IPS-20b (cell line): ENCODE measurements around the gene CKAP2L.
A peak's percentile ranks its signal among the peaks of the same experiment; 100 is the strongest.

Experiments
- H3K27ac ChIP-seq: one replicate; pipeline ENCODE4 v1.5.1; 2013; ENCODE audit warnings: low read length
- H3K27me3 ChIP-seq: 2 replicates; pipeline ENCODE4 v1.6.1; 2013; ENCODE audit warnings: mild to moderate bottlenecking, low read length, inconsistent platforms; ENCODE audit not compliant: insufficient read depth
- H3K36me3 ChIP-seq: 2 replicates; pipeline ENCODE4 v1.6.1; 2013; ENCODE audit warnings: low read depth, mild to moderate bottlenecking, inconsistent platforms, low read length, moderate library complexity; ENCODE audit not compliant: insufficient read depth
- H3K4me1 ChIP-seq: 2 replicates; pipeline ENCODE4 v1.6.1; 2013; ENCODE audit warnings: mild to moderate bottlenecking, control low read depth, inconsistent platforms, low read length, moderate library complexity; ENCODE audit not compliant: insufficient read depth
- H3K4me3 ChIP-seq: 2 replicates; pipeline ENCODE4 v1.5.1; 2013; ENCODE audit warnings: mild to moderate bottlenecking, low read length, inconsistent platforms
- H3K9ac ChIP-seq: 2 replicates; pipeline ENCODE4 v1.6.1; 2013; ENCODE audit warnings: low read depth, mild to moderate bottlenecking, inconsistent platforms, low read length, moderate library complexity
- H3K9me3 ChIP-seq: 2 replicates; pipeline ENCODE4 v1.6.1; 2013; ENCODE audit warnings: mild to moderate bottlenecking, low read depth, low read length, inconsistent platforms; ENCODE audit not compliant: insufficient read depth

Gene CKAP2L

GRCh38 chr2:112789186-112789585, 24.8 kb upstream of the CKAP2L start:
- H3K9me3 ChIP-seq: no peaks in the 10 kb centered on the region
- H3K4me3 ChIP-seq: no peak overlapping the region
- no peak overlapping the region for H3K9ac ChIP-seq
- H3K27me3 ChIP-seq: no peaks in the 10 kb centered on the region
- peaks cover 13% of the 10 kb centered on the region; the same call in 1 of the 2 replicates for H3K4me1 ChIP-seq
- H3K36me3 ChIP-seq: no peaks in the 10 kb centered on the region
- no peak overlapping the region for H3K27ac ChIP-seq

GRCh38 chr2:112788653-112789052, 24.2 kb upstream of the CKAP2L start:
- Histone ChIP-seq H3K9ac (no peak overlapping the region), H3K4me1 (peaks cover 17% of the 10 kb centered on the region; the same call in 1 of the 2 replicates), H3K4me3 (no peak overlapping the region), H3K36me3 (no peaks in the 10 kb centered on the region), H3K27ac (no peak overlapping the region), H3K9me3 (no peaks in the 10 kb centered on the region), H3K27me3 (no peaks in the 10 kb centered on the region)

- Histone ChIP-seq H3K4me3 (no peak overlapping the region), H3K27me3 (no peaks in the 10 kb centered on the region), H3K9me3 (no peaks in the 10 kb centered on the region), H3K9ac (no peak overlapping the region), H3K27ac (no peak overlapping the region), H3K36me3 (no peaks in the 10 kb centered on the region), H3K4me1 (peaks cover 17% of the 10 kb centered on the region; the same call in 1 of the 2 replicates)
Observed at GRCh38 chr2:112787729-112788393, 23.5 kb upstream of the CKAP2L start.

- Histone ChIP-seq H3K9me3 (no peaks in the 10 kb centered on the region), H3K27ac (no peak overlapping the region), H3K9ac (no peak overlapping the region), H3K36me3 (no peaks in the 10 kb centered on the region), H3K4me1 (peaks cover 17% of the 10 kb centered on the region; the same call in 1 of the 2 replicates), H3K27me3 (no peaks in the 10 kb centered on the region), H3K4me3 (no peak overlapping the region)
Observed at GRCh38 chr2:112787294-112787693, 22.9 kb upstream of the CKAP2L start.

- no peak within 1 kb of the TSS for H3K27ac ChIP-seq
- H3K27me3 ChIP-seq: no peaks in the 10 kb centered on the region
- peak within 1 kb of the TSS; percentile 47; the same call in 1 of the 2 replicates for H3K4me3 ChIP-seq
- H3K4me1 ChIP-seq: peaks cover 13% of the 10 kb centered on the region; the same call in 1 of the 2 replicates
- H3K9me3 ChIP-seq: no peaks in the 10 kb centered on the region
- H3K36me3 ChIP-seq: no peaks in the 10 kb centered on the region; the same call in 1 of the 2 replicates
- no peak within 1 kb of the TSS for H3K9ac ChIP-seq
Observed at GRCh38 chr2:112784199-112785189, 20.1 kb upstream of the CKAP2L start, which contains the start of gene IL1A. Gene IL1A, minus strand, starts transcription at chr2:112784493. Its CDS starts 723 bp downstream, at chr2:112783770.

- H3K9ac ChIP-seq: no peak overlapping the region
Observed at GRCh38 chr2:112783187-112783714, 18.8 kb upstream of the CKAP2L start.

GRCh38 chr2:112782234-112782799, 17.9 kb upstream of the CKAP2L start:
- Histone ChIP-seq H3K4me3 (no peak overlapping the region), H3K27me3 (no peaks in the 10 kb centered on the region), H3K4me1 (peaks cover 13% of the 10 kb centered on the region; the same call in 1 of the 2 replicates), H3K27ac (no peak overlapping the region), H3K9me3 (no peaks in the 10 kb centered on the region), H3K36me3 (no peaks in the 10 kb centered on the region; the same call in 1 of the 2 replicates), H3K9ac (no peak overlapping the region)

More at GRCh38 chr2:112783187-112783714, 18.8 kb upstream of the CKAP2L start:
- Histone ChIP-seq H3K27me3 (no peaks in the 10 kb centered on the region), H3K27ac (no peak overlapping the region), H3K4me3 (no peak overlapping the region), H3K4me1 (peaks cover 13% of the 10 kb centered on the region; the same call in 1 of the 2 replicates), H3K36me3 (no peaks in the 10 kb centered on the region; the same call in 1 of the 2 replicates), H3K9me3 (no peaks in the 10 kb centered on the region)

- no peaks in the 10 kb centered on the region for H3K9me3 ChIP-seq
- peaks cover 5% of the 10 kb centered on the region; the same call in 1 of the 2 replicates for H3K4me1 ChIP-seq
- no peak overlapping the region for H3K27ac ChIP-seq
- no peak overlapping the region for H3K9ac ChIP-seq
- no peaks in the 10 kb centered on the region; the same call in 1 of the 2 replicates for H3K36me3 ChIP-seq
- H3K4me3 ChIP-seq: no peak overlapping the region
- H3K27me3 ChIP-seq: no peaks in the 10 kb centered on the region
Observed at GRCh38 chr2:112779598-112779997, 15.2 kb upstream of the CKAP2L start.

GRCh38 chr2:112777036-112777435, 12.6 kb upstream of the CKAP2L start:
- H3K36me3 ChIP-seq: no peaks in the 10 kb centered on the region; the same call in 1 of the 2 replicates
- H3K9me3 ChIP-seq: no peaks in the 10 kb centered on the region

GRCh38 chr2:112776113-112776512, 11.7 kb upstream of the CKAP2L start:
- Histone ChIP-seq H3K4me3 (no peak overlapping the region), H3K9ac (no peak overlapping the region), H3K4me1 (no peaks in the 10 kb centered on the region), H3K27me3 (no peaks in the 10 kb centered on the region), H3K27ac (no peak overlapping the region), H3K9me3 (no peaks in the 10 kb centered on the region), H3K36me3 (no peaks in the 10 kb centered on the region; the same call in 1 of the 2 replicates)

More at GRCh38 chr2:112777036-112777435, 12.6 kb upstream of the CKAP2L start:
- Histone ChIP-seq H3K4me1 (no peaks in the 10 kb centered on the region), H3K27me3 (no peaks in the 10 kb centered on the region), H3K27ac (no peak overlapping the region), H3K9ac (no peak overlapping the region), H3K4me3 (no peak overlapping the region)
